SK-N-SH treated with all-trans-retinoic acid at 6 μM for 48 hours (cell line): ENCODE results near the gene PSMB3.
A peak's percentile ranks its signal among the peaks of the same experiment; 100 is the strongest.

Experiments
- ATAC-seq: fragments of 200-7000 bp; cut with Tn5 transposase; 3 replicates; pipeline ENCODE4 v1.9.1; 2020; ENCODE audit warnings: mild to moderate bottlenecking, moderate library complexity
- ARNTL ChIP-seq: fragments of 450-650 bp; formaldehyde crosslinking; IDR thresholded peaks from 2 replicates; pipeline ENCODE4 v1.5.0; 2020; ENCODE audit warnings: low read depth, mild to moderate bottlenecking, moderate library complexity, borderline replicate concordance
- CREB5 ChIP-seq: fragments of 250-450 bp; sonication (Bioruptor Pico); IDR thresholded peaks from 2 replicates; pipeline ENCODE4 v1.5.1; 2020; ENCODE audit warnings: low read depth, mild to moderate bottlenecking, moderate library complexity
- CSRNP3 ChIP-seq: fragments of 250-450 bp; sonication (Bioruptor Pico); IDR thresholded peaks from 2 replicates; pipeline ENCODE4 v1.5.1; 2021; ENCODE audit warnings: mild to moderate bottlenecking, moderate library complexity
- ESRRG ChIP-seq: fragments of 250-450 bp; sonication (Bioruptor Pico); IDR thresholded peaks from 2 replicates; pipeline ENCODE4 v1.6.1; 2021; ENCODE audit warnings: mild to moderate bottlenecking
- GLIS3 ChIP-seq: fragments of 250-450 bp; sonication (Bioruptor Pico); IDR thresholded peaks from 2 replicates; pipeline ENCODE4 v1.5.0; 2020; ENCODE audit warnings: mild to moderate bottlenecking, moderate library complexity
- ISL1 ChIP-seq: fragments of 250-450 bp; sonication (Bioruptor Pico); IDR thresholded peaks from 2 replicates; pipeline ENCODE4 v2.1.2; 2022; ENCODE audit warnings: mild to moderate bottlenecking, moderate library complexity
- OSR1 ChIP-seq: fragments of 250-450 bp; sonication (Bioruptor Pico); IDR thresholded peaks from 2 replicates; pipeline ENCODE4 v1.8.0; 2022; ENCODE audit warnings: moderate library complexity, mild to moderate bottlenecking, inconsistent platforms
- POU6F1 ChIP-seq: fragments of 250-450 bp; sonication (Bioruptor Pico); IDR thresholded peaks from 2 replicates; pipeline ENCODE4 v1.8.0; 2021; ENCODE audit warnings: low read depth, mild to moderate bottlenecking, moderate library complexity, borderline replicate concordance
- RARB ChIP-seq: fragments of 250-450 bp; sonication (Bioruptor Pico); IDR thresholded peaks from 2 replicates; pipeline ENCODE4 v1.8.0; 2021; ENCODE audit warnings: mild to moderate bottlenecking, moderate library complexity
- TOX ChIP-seq: fragments of 250-450 bp; sonication (Bioruptor Pico); IDR thresholded peaks from 2 replicates; pipeline ENCODE4 v1.8.0; 2021; ENCODE audit warnings: mild to moderate bottlenecking, moderate library complexity, borderline replicate concordance
- TSHZ2 ChIP-seq: fragments of 250-450 bp; sonication (Bioruptor Pico); IDR thresholded peaks from 2 replicates; pipeline ENCODE4 v1.5.0; 2020; ENCODE audit warnings: mild to moderate bottlenecking, moderate library complexity
- ZFP30 ChIP-seq: fragments of 450-650 bp; formaldehyde crosslinking; IDR thresholded peaks from 2 replicates; pipeline ENCODE4 v1.5.0; 2022; ENCODE audit warnings: mild to moderate bottlenecking, moderate library complexity
- ZNF70 ChIP-seq: fragments of 450-650 bp; formaldehyde crosslinking; IDR thresholded peaks from 2 replicates; pipeline ENCODE4 v1.5.0; 2020; ENCODE audit warnings: mild to moderate bottlenecking, moderate library complexity
- ZNF8 ChIP-seq: fragments of 450-650 bp; formaldehyde crosslinking; IDR thresholded peaks from 2 replicates; pipeline ENCODE4 v1.5.0; 2020; ENCODE audit warnings: mild to moderate bottlenecking, moderate library complexity
- TF ChIP-seq, protein P1 (sequence below): fragments of 250-450 bp; sonication (Bioruptor Pico); IDR thresholded peaks from 2 replicates; pipeline ENCODE4 v1.8.0; 2020; ENCODE audit warnings: mild to moderate bottlenecking, moderate library complexity, borderline replicate concordance

Gene PSMB3

DNA sequence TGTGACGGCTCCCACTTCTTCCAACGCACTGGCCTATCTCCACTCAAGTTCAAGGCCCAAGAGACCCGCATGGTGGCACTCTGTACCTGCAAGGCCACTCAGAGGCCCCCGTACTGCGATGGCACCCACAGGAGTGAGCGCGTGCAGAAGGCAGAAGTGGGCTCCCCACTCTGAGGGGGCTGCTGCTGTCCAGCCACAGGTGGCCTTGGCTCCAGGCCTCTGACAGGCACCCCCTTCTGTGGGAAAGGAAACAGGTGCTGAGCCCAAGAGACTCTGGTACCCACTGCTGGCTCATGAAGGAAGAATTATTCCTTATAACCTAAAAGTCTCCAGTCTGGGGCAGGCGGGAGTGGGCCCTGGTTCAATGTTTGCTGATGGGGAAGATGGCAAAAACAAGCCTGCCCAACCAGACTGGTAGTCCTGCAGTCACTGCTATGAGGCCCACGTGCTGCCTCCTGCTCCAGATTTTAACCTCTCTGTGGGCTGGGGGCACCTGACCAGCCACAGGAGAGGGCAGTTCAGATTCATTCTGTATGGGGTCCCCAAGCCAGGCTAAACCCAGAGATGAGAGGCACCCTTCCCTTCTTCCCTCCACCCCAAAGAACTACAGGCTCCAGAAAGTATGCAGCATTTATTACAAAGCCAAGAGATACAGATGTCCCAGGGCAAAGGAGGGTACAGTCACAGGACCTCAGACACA lies 19.1 kb upstream of the PSMB3 start (continued):
- TF ChIP-seq TSHZ2 (CRISPR knock-in tag): no peak
- no peak for TF ChIP-seq CSRNP3

GRCh38 chr17:38733982-38734973 lies 18.3 kb upstream of the PSMB3 start:
- no peak for TF ChIP-seq ZNF8 (CRISPR knock-in tag)
- no peak for TF ChIP-seq CREB5 (CRISPR knock-in tag)
- no peak for TF ChIP-seq POU6F1 (CRISPR knock-in tag)
- TF ChIP-seq ESRRG (CRISPR knock-in tag): no peak
- TF ChIP-seq CSRNP3: no peak
- no peak for TF ChIP-seq RARB
- no peak for TF ChIP-seq ARNTL
- TF ChIP-seq ISL1: no peak
- ATAC-seq: no peak

DNA sequence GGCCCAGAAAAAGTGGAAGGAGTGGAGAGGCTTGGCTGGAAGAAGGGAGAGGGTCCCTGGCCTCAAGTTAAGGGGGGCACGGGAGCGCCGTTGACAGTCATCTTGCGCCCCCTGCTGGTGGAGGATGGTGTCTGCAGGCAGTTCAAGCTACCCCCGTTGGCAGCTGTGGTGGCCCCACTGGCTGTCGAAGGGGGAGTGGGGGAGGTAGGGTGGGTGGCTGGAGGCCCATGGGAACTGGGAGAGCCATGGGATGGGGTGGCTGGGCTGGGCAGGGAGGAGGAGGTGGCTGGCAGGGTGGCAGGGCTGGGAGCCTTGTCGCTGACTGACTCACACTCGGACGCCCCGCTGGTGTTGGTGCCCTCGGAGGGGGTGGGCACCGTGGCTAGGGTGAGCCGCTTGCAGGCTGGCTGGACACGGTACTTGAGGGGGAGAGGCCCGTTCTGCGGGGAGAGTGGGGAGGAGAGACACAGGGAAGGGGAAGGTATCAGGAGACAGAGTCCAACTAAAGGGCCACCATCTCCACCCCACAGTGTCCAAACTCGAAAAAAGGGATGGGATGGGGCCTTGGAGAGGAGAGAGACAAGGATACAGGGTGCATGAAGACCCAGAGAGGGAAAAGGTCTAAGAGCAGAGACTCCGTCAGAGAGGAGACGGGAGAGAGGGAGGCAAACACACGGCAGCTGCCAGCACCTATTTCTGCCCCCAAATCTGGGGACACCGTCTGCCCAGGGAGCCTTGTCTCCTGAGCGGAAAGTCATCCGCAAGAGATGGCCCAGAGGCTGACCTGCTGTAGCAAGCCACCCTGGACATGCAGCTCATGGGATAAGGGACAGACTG lies 17.2 kb upstream of the PSMB3 start:
- peak; percentile 19 for ATAC-seq
- TF ChIP-seq TOX (CRISPR knock-in tag) (no peak), GLIS3 (CRISPR knock-in tag) (no peak)
- TF ChIP-seq, all 23 proteins: peak for 0

- no peak for ATAC-seq
- TF ChIP-seq, protein P1, sequence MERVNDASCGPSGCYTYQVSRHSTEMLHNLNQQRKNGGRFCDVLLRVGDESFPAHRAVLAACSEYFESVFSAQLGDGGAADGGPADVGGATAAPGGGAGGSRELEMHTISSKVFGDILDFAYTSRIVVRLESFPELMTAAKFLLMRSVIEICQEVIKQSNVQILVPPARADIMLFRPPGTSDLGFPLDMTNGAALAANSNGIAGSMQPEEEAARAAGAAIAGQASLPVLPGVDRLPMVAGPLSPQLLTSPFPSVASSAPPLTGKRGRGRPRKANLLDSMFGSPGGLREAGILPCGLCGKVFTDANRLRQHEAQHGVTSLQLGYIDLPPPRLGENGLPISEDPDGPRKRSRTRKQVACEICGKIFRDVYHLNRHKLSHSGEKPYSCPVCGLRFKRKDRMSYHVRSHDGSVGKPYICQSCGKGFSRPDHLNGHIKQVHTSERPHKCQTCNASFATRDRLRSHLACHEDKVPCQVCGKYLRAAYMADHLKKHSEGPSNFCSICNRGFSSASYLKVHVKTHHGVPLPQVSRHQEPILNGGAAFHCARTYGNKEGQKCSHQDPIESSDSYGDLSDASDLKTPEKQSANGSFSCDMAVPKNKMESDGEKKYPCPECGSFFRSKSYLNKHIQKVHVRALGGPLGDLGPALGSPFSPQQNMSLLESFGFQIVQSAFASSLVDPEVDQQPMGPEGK (CRISPR knock-in tag): no peak
- TF ChIP-seq ZFP30 (CRISPR knock-in tag) (no peak), ZNF8 (CRISPR knock-in tag) (no peak), TSHZ2 (CRISPR knock-in tag) (no peak), OSR1 (CRISPR knock-in tag) (no peak), CREB5 (CRISPR knock-in tag) (no peak), GLIS3 (CRISPR knock-in tag) (no peak), ZNF70 (no peak)
These were observed 14.4 kb upstream of the PSMB3 start for GRCh38 chr17:38738007-38738662.
